Neural cell (in vitro differentiated cells): ENCODE data around the gene GGT6. TPM values are rescaled to one million over a fixed set of nuclear protein-coding genes. Genes with fewer than 3 reads are reported as not detected.

Experiments used
- H2AFZ ChIP-seq: fragments of 200-600, 300-800 bp; sonication (generic), shearing (Covaris generic); 2 replicates; pipeline ENCODE4 v1.6.0; 2014; ENCODE audit warnings: low read depth, mild to moderate bottlenecking, antibody characterized with exemption, low read length, moderate library complexity
- H3F3A ChIP-seq: fragments of 200-600 bp; shearing (Covaris generic); 2 replicates; pipeline ENCODE4 v1.6.1; 2016; ENCODE audit warnings: mild to moderate bottlenecking, moderate library complexity, mixed read lengths, antibody characterized with exemption, low read length; ENCODE audit not compliant: insufficient read depth, poor library complexity, severe bottlenecking
- H3K27ac ChIP-seq: fragments of 200-600, 300-800 bp; sonication (generic), shearing (Covaris generic); 2 replicates; pipeline ENCODE4 v1.5.1; 2014; ENCODE audit warnings: mild to moderate bottlenecking, low read length, moderate library complexity
- H3K27me3 ChIP-seq: fragments of 300-800, 200-600 bp; sonication (generic), shearing (Covaris generic); 2 replicates; pipeline ENCODE4 v1.6.0; 2014; ENCODE audit warnings: mild to moderate bottlenecking, low read depth, low read length, moderate library complexity; ENCODE audit not compliant: insufficient read depth
- H3K36me3 ChIP-seq: fragments of 300-800, 200-600 bp; sonication (generic), shearing (Covaris generic); 2 replicates; pipeline ENCODE4 v1.5.1; 2014; ENCODE audit warnings: mild to moderate bottlenecking, antibody characterized with exemption, low read length, moderate library complexity; ENCODE audit not compliant: insufficient read depth
- H3K4me2 ChIP-seq: fragments of 300-800, 200-600 bp; sonication (generic), shearing (Covaris generic); 2 replicates; pipeline ENCODE4 v1.6.0; 2014; ENCODE audit warnings: mild to moderate bottlenecking, low read length
- H3K4me3 ChIP-seq: fragments of 300-800, 200-600 bp; sonication (generic), shearing (Covaris generic); 2 replicates; pipeline ENCODE4 v1.5.1; 2014; ENCODE audit warnings: mild to moderate bottlenecking, low read length, moderate library complexity
- H3K79me2 ChIP-seq: fragments of 200-600 bp; shearing (Covaris generic); replicated peaks from 2 replicates; pipeline ENCODE4 v1.6.0; 2014; ENCODE audit warnings: mild to moderate bottlenecking, low read length, moderate library complexity; ENCODE audit not compliant: insufficient read depth
- H3K9ac ChIP-seq: fragments of 300-800, 200-600 bp; sonication (generic), shearing (Covaris generic); 2 replicates; pipeline ENCODE4 v1.6.1; 2016; ENCODE audit warnings: mild to moderate bottlenecking, low read length, mixed read lengths
- H3K9me2 ChIP-seq: fragments of 200-600 bp; shearing (Covaris generic); 2 replicates; pipeline ENCODE4 v1.6.1; 2016; ENCODE audit warnings: mild to moderate bottlenecking, low read length, mixed read lengths; ENCODE audit not compliant: insufficient read depth
- H3K9me3 ChIP-seq: fragments of 200-600, 300-800 bp; sonication (generic), shearing (Covaris generic); 2 replicates; pipeline ENCODE4 v1.6.1; 2016; ENCODE audit warnings: mild to moderate bottlenecking, mixed run types, low read length, moderate library complexity, mixed read lengths
- H4K20me1 ChIP-seq: fragments of 200-600 bp; shearing (Covaris generic); 2 replicates; pipeline ENCODE4 v1.6.1; 2016; ENCODE audit warnings: mild to moderate bottlenecking, mixed run types; ENCODE audit not compliant: insufficient read depth
- CTCF ChIP-seq: fragments of 450-650 bp; IDR thresholded peaks from 2 replicates; pipeline ENCODE4 v1.5.1; 2014; ENCODE audit warnings: antibody characterized with exemption, mild to moderate bottlenecking, moderate library complexity; ENCODE audit not compliant: poor library complexity, severe bottlenecking
- EP300 ChIP-seq: fragments of 450-650 bp; conservative IDR thresholded peaks from 2 replicates; pipeline ENCODE4 v1.6.1; 2014; ENCODE audit warnings: antibody characterized with exemption, mild to moderate bottlenecking, moderate library complexity; ENCODE audit not compliant: poor library complexity, severe bottlenecking
- EZH2 ChIP-seq: fragments of 200-600, 300-800 bp; shearing (Covaris generic), sonication (generic); IDR thresholded peaks from 2 replicates; pipeline ENCODE4 v1.6.1; 2014; ENCODE audit warnings: antibody characterized with exemption, low read length, borderline replicate concordance, mild to moderate bottlenecking; ENCODE audit not compliant: insufficient read depth, poor library complexity, severe bottlenecking
- MXI1 ChIP-seq: fragments of 450-650 bp; conservative IDR thresholded peaks from 2 replicates; pipeline ENCODE4 v1.6.1; 2014; ENCODE audit warnings: antibody characterized with exemption, mild to moderate bottlenecking; ENCODE audit not compliant: poor library complexity, severe bottlenecking
- POLR2AphosphoS5 ChIP-seq: IDR thresholded peaks from 2 replicates; pipeline ENCODE4 v1.6.1; 2012
- RAD21 ChIP-seq: fragments of 450-650 bp; conservative IDR thresholded peaks from 2 replicates; pipeline ENCODE4 v1.6.1; 2014; ENCODE audit warnings: antibody characterized with exemption, mild to moderate bottlenecking, moderate library complexity
- REST ChIP-seq: IDR thresholded peaks from 2 replicates; pipeline ENCODE4 v1.6.1; 2012; ENCODE audit warnings: borderline replicate concordance
- SMC3 ChIP-seq: fragments of 450-650 bp; conservative IDR thresholded peaks from 2 replicates; pipeline ENCODE4 v1.6.1; 2014; ENCODE audit warnings: antibody characterized with exemption, mild to moderate bottlenecking, moderate library complexity; ENCODE audit not compliant: poor library complexity
- TAF1 ChIP-seq: IDR thresholded peaks from 2 replicates; pipeline ENCODE4 v1.6.1; 2012; ENCODE audit warnings: low read depth
- polyA plus RNA-seq: library from polyadenylated mRNA; depleted of rRNA; stranded (reverse); fragments of >200 nt; gene quantifications from 2 replicates; pipeline ENCODE4 v1.2.3, GENCODE V29; 2014

Gene GGT6
- polyA plus RNA-seq, 1 donor from 2014 or later, result not detected

GRCh38 chr17:4533523-4534504 is 26.6 kb downstream of the GGT6 start:
- H3K9ac ChIP-seq, result no peak overlapping the region
- H3K27ac ChIP-seq, result no peak overlapping the region
- H3K9me2 ChIP-seq, result no peaks in the 10 kb centered on the region
- no peaks in the 10 kb centered on the region for H3F3A ChIP-seq
- H3K9me3 ChIP-seq, result no peaks in the 10 kb centered on the region
- H2AFZ ChIP-seq, result no peak overlapping the region
- no peak overlapping the region for H3K4me2 ChIP-seq
- no peaks in the 10 kb centered on the region for H3K79me2 ChIP-seq
- no peak for TF ChIP-seq REST
- no peak for TF ChIP-seq EP300
- no peak for TF ChIP-seq MXI1
- TF ChIP-seq SMC3, result no peak
- TF ChIP-seq POLR2AphosphoS5, result no peak
- no peak for TF ChIP-seq CTCF
- TF ChIP-seq EZH2, result no peak
- no peak for TF ChIP-seq TAF1
- no peak for TF ChIP-seq RAD21
- no peaks in the 10 kb centered on the region for H4K20me1 ChIP-seq
- no peaks in the 10 kb centered on the region for H3K36me3 ChIP-seq
- H3K4me3 ChIP-seq, result no peak overlapping the region
- no peaks in the 10 kb centered on the region for H3K27me3 ChIP-seq

GRCh38 chr17:4532860-4533522 is 27.4 kb downstream of the GGT6 start:
- H3K9ac ChIP-seq, result no peak overlapping the region
- H3K36me3 ChIP-seq, result no peaks in the 10 kb centered on the region
- no peaks in the 10 kb centered on the region for H3K79me2 ChIP-seq
- H3K9me2 ChIP-seq, result no peaks in the 10 kb centered on the region
- H3K4me2 ChIP-seq, result no peak overlapping the region
- H3K4me3 ChIP-seq, result no peak overlapping the region
- no peaks in the 10 kb centered on the region for H3K9me3 ChIP-seq
- no peaks in the 10 kb centered on the region for H4K20me1 ChIP-seq
- TF ChIP-seq EP300, result no peak
- no peak for TF ChIP-seq SMC3
- TF ChIP-seq RAD21, result no peak
- TF ChIP-seq MXI1, result no peak
- no peak for TF ChIP-seq POLR2AphosphoS5
- no peak for TF ChIP-seq CTCF
- no peak for TF ChIP-seq REST
- TF ChIP-seq TAF1, result no peak
- TF ChIP-seq EZH2, result no peak
- H3K27me3 ChIP-seq, result no peaks in the 10 kb centered on the region
- H3F3A ChIP-seq, result no peaks in the 10 kb centered on the region
- no peak overlapping the region for H3K27ac ChIP-seq
- H2AFZ ChIP-seq, result no peak overlapping the region
